ENCODE results near the gene POMT2. TPM values are rescaled to one million over a fixed set of nuclear protein-coding genes. Genes with fewer than 3 reads are reported as not detected.
"Not testable (repeated sequence)": the region's sequence is repeated elsewhere in the genome, so short reads cannot be mapped to it uniquely, and the experiment has no call there.

The POMT2 gene
- total and polyA plus RNA-seq, 12 donors, result 14.0 to 52.3 (median 41.7) TPM

- TF ChIP-seq CTCF (IDR thresholded peaks at IDR 0.05) (no peak), POLR2A (IDR thresholded peaks at IDR 0.05) (no peak)
- Histone ChIP-seq H3K36me3 (replicated peaks in 1 of 2) (peaks cover 0 to 12% of the 10 kb centered on the region in 2 donors), H3K4me1 (replicated peaks in 1 of 2) (no peaks in the 10 kb centered on the region), H3K4me3 (no peak overlapping the region), H3K27ac (no peak overlapping the region), H3K27me3 (no peaks in the 10 kb centered on the region), H3K9me3 (replicated peaks in 1 of 3) (no peaks in the 10 kb centered on the region)
- intact Hi-C loops (cut with DNase I), result no loop called here
- 90 to 98% (median 93%) methylated on average over 3 of the region's 3 CpGs for WGBS, 4 donors
- DNase-seq, result no peak
These were observed 17.2 kb upstream of the POMT2 start for GRCh38 chr14:77337880-77338279.

DNA sequence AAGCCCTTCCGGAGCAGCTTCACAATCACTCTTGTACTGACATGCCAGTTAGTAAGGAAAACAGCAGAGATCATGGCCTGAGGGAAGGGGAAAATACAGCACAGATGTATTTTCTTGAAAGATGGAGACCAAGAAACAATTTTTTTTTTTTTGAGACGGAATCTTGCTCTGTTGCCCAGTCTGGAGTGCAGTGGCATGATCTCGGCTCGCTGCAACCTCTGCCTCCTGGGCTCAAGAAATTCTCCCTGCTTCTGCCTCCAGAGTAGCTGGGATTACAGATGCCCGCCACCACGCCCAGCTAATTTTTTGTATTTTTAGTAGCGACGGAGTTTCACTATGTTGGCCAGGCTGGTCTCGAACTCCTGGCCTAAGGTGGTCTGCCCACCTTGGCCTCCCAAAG is 16.6 kb upstream of the POMT2 start:
- peaks cover 0 to 11% of the 10 kb centered on the region in 2 donors for H3K36me3 ChIP-seq (replicated peaks in 1 of 2)

DNA sequence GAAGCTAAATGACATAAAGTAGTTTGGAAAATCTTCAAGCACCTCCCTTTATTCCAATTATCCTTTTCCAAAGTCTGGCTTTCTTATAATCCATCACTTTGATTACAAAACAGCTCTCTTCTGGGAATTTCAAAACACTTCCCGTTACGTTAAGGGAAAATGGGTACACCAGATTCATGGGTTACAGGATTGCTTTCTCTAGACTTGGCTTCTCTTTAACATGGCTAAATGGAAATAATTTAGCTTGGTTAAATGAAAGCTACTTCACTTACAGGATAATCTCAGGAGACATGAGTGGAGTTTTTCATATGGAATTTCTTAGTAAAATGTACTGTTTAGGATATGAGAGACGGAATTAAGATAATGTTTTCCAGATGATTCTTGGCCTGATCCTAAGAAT is 14.9 kb upstream of the POMT2 start:
- intact Hi-C loops (cut with DNase I), result no loop called here
- Histone ChIP-seq H3K27me3 (no peaks in the 10 kb centered on the region), H3K4me1 (replicated peaks in 1 of 2) (no peaks in the 10 kb centered on the region), H3K9me3 (replicated peaks in 1 of 3) (no peaks in the 10 kb centered on the region), H3K4me3 (no peak overlapping the region), H3K36me3 (replicated peaks in 1 of 2) (no peaks in the 10 kb centered on the region), H3K27ac (no peak overlapping the region)
- TF ChIP-seq POLR2A (IDR thresholded peaks at IDR 0.05) (no peak), CTCF (IDR thresholded peaks at IDR 0.05) (no peak)
- no peak for DNase-seq
- WGBS, 4 donors, result 89 to 98% (median 93%) methylated on average over 3 of the region's 3 CpGs

More for the DNA sequence above, 16.6 kb upstream of the POMT2 start:
- H3K4me1 ChIP-seq (replicated peaks in 1 of 2); H3K4me3 ChIP-seq; DNase-seq; H3K9me3 ChIP-seq (replicated peaks in 1 of 3); H3K27me3 ChIP-seq; intact Hi-C loops (cut with DNase I); H3K27ac ChIP-seq: not testable (repeated sequence)
- 93 to 100% (median 96%) methylated on average over 9 of the region's 9 CpGs for WGBS, 4 donors

DNA sequence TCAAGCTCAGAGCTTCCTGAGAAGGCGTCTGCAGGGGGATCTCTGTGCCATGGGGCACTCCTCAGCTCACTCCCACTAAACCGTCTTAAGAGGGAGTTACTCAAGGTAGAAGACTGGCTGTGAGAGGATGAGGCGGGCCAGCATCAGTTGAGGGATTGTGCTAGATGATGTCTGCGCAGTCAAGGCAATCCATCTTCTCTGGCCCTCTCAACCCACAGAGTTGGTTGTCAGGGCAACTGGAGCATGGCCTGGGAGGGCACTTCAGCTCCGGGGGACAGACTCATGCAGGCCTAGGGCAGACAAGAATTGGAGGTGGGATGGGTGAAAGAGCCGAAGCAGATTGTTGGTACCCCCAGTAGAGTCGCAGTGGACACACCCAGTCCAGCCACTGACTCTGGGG is 9.2 kb upstream of the POMT2 start:
- no peak for DNase-seq
- no peak overlapping the region for H3K27ac ChIP-seq
- no peaks in the 10 kb centered on the region for H3K9me3 ChIP-seq (replicated peaks in 1 of 3)
- H3K27me3 ChIP-seq, result no peaks in the 10 kb centered on the region
- H3K4me1 ChIP-seq (replicated peaks in 1 of 2), result no peaks in the 10 kb centered on the region
- WGBS, 4 donors, result 72 to 88% (median 84%) methylated on average over 4 to 7 of the region's 7 CpGs
- H3K4me3 ChIP-seq, result no peak overlapping the region
- intact Hi-C loops (cut with DNase I), result loop anchor here in 1 of 2 donors (10.0 kb wide), 1 partner anchor 45 kb away; the partner anchor contains the start of genes SAMD15 and TMED8
- TF ChIP-seq CTCF (IDR thresholded peaks at IDR 0.05) (no peak), POLR2A (IDR thresholded peaks at IDR 0.05) (no peak)
- no peaks in the 10 kb centered on the region for H3K36me3 ChIP-seq (replicated peaks in 1 of 2)

GRCh38 chr14:77327111-77327510 is 6.4 kb upstream of the POMT2 start:
- Histone ChIP-seq H3K9me3 (replicated peaks in 1 of 3) (no peaks in the 10 kb centered on the region), H3K4me1 (replicated peaks in 1 of 2) (peaks cover 0 to 4% of the 10 kb centered on the region in 2 donors), H3K27ac (no peak overlapping the region), H3K4me3 (no peak overlapping the region), H3K36me3 (replicated peaks in 1 of 2) (no peaks in the 10 kb centered on the region), H3K27me3 (no peaks in the 10 kb centered on the region)
- WGBS, 4 donors, result 97 to 100% (median 100%) methylated on average over 1 of the region's 1 CpG
- no peak for TF ChIP-seq CTCF (IDR thresholded peaks at IDR 0.05)
- no peak for TF ChIP-seq POLR2A (IDR thresholded peaks at IDR 0.05)
- intact Hi-C loops (cut with DNase I), result loop anchor here in 1 of 2 donors (10.0 kb wide), 1 partner anchor 48 kb away; the partner anchor contains the start of genes SAMD15 and TMED8
- DNase-seq, result no peak
